Motor neuron (in vitro differentiated cells): ENCODE measurements around the gene CLEC2A. TPM values are rescaled to one million over a fixed set of nuclear protein-coding genes. Genes with fewer than 3 reads are reported as not detected.
"Not testable (repeated sequence)": the region's sequence is repeated elsewhere in the genome, so short reads cannot be mapped to it uniquely, and the experiment has no call there.

Experiments
- ATAC-seq, 8 experiments: fragments of 200-7000 bp; cut with Tn5 transposase; replicated peaks in 6 of 8; 2 replicates each; pipeline ENCODE4 v1.8.0; 2021; ENCODE audit warnings: mild to moderate bottlenecking in 8 of 8, moderate library complexity in 8 of 8
- H3K27ac ChIP-seq, 2 donors: fragments of 250-450 bp; sonication (Bioruptor Pico); 2 replicates each; pipeline ENCODE4 v1.9.0; 2021; ENCODE audit warnings: antibody characterized with exemption in 2 of 2, mild to moderate bottlenecking in 2 of 2, moderate library complexity in 1 of 2
- H3K4me1 ChIP-seq, 2 donors: fragments of 250-450 bp; sonication (Bioruptor Pico); replicated peaks in 1 of 2; 2 replicates each; pipeline ENCODE4 v1.6.1; 2021; ENCODE audit warnings: antibody characterized with exemption in 2 of 2, mild to moderate bottlenecking in 2 of 2, moderate library complexity in 1 of 2
- H3K4me3 ChIP-seq, 5 donors: fragments of 250-450 bp; sonication (Bioruptor Pico); 2 replicates each; pipeline ENCODE4 v1.9.0; 2021; ENCODE audit warnings: antibody characterized with exemption in 5 of 5, mild to moderate bottlenecking in 5 of 5, moderate library complexity in 4 of 5
- WGBS, 10 experiments: fragments of 450-650 bp; shearing (Covaris generic); methylation state at CpG; one replicate each; pipeline ENCODE4 v1.0.0; 2022; 5-methylcytosine and 5-hydroxymethylcytosine counted together
- in situ Hi-C, 9 experiments: fragments of 400-800 bp; cut with MboI; loops; one replicate each; pipeline ENCODE4 v1.15.0; 2021; ENCODE audit warnings: low sequenced_read_pairs in 9 of 9, low pct_unique_long_range_greater_than_20kb in 2 of 9; ENCODE audit not compliant: unreplicated experiment in 9 of 9
- total RNA-seq, 8 experiments: library from RNA; unstranded; fragments of 300-600 nt; gene quantifications; 2 replicates each; pipeline versions ENCODE4 v1.2.3 to v1.2.4, GENCODE V29; 2022

Gene CLEC2A
- 10 to 100 TPM in 1 of 8 experiments, under 1 TPM in 2, not detected in 5; 0.38 to 36.7 (median 0.85) TPM for total RNA-seq

GRCh38 chr12:9932270-9932669, at the start of gene CLEC2A:
TSS of gene CLEC2A (minus strand) at chr12:9932370. CDS start at chr12:9932329, 41 bp downstream.
- WGBS, 10 experiments, result 25 to 98% (median 89%) methylated on average over 2 to 6 of the region's 6 CpGs; no CpG with 5 or more reads in 1 of the 10 experiments
- Histone ChIP-seq H3K27ac (no peak within 1 kb of the TSS), H3K4me1 (no peaks in the 10 kb centered on the region), H3K4me3 (no peak within 1 kb of the TSS)
- ATAC-seq, result no peak
- in situ Hi-C loops, result loop anchor here in 3 of 9 experiments (25.0 kb wide), 2 partner anchors 120 to 205 kb away; partner anchors contain the start of gene CLEC7A (in 2 of the 3)

DNA sequence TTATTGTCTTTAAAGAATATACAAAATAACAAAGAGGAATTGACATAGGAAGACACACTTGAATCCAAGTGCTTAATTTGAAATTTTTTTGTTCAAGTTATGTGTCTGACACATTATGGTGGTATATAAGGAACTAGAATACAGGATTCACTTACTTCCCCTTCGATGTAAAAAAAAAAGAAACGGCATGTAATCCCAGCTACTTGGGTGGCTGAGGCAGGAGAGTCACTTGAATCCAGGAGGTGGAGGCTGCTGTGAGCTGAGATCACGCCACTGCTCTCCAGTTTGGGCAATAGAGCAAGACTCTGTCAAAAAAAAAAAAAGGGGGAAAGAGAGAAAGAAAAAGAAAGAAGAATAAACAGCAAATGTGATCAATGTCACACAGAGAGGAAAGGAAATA, 48.0 kb upstream of the CLEC2A start:
- no peak for ATAC-seq
- WGBS, 10 experiments, result 27 to 80% (median 62%) methylated on average over 1 to 3 of the region's 3 CpGs
- H3K4me1 ChIP-seq, result no peaks in the 10 kb centered on the region
- H3K4me3 ChIP-seq, result no peak overlapping the region
- no peak overlapping the region for H3K27ac ChIP-seq
- in situ Hi-C loops, result no loop called here

- no peak for ATAC-seq
- in situ Hi-C loops, result no loop called here
- no peaks in the 10 kb centered on the region for H3K4me1 ChIP-seq
- H3K4me3 ChIP-seq, result no peak overlapping the region
- no peak overlapping the region for H3K27ac ChIP-seq
Observed at GRCh38 chr12:9977916-9978315, 45.7 kb upstream of the CLEC2A start.

DNA sequence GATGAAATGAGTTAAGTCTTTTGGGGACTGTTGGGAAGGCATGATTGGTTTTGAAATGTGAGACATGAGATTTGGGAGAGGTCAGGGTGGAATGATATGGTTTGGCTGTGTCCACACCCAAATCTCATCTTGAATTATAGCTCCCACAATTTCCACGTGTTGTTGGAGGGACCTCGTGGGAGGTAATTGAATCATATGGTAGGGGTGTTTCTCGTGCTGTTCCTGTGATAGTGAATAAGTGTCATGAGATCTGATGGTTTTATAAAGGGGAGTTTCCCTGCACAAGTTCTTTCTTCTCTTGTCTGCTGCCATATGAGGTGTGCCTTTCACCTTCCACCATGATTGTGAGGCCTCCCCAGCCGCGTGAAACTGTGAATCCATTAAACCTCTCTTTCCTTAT, 44.5 kb upstream of the CLEC2A start:
- 0 to 38% (median 21%) methylated on average over 2 to 4 of the region's 5 CpGs; no CpG with 5 or more reads in 3 of the 10 experiments for WGBS, 10 experiments
- H3K4me3 ChIP-seq, ATAC-seq, H3K4me1 ChIP-seq, H3K27ac ChIP-seq, in situ Hi-C loops: not testable (repeated sequence)

GRCh38 chr12:9975614-9976013, 43.4 kb upstream of the CLEC2A start:
- H3K27ac ChIP-seq, result no peak overlapping the region
- H3K4me1 ChIP-seq, result no peaks in the 10 kb centered on the region
- ATAC-seq, result no peak
- in situ Hi-C loops, result no loop called here
- WGBS, 10 experiments, result 74 to 86% (median 80%) methylated on average over 1 to 2 of the region's 2 CpGs; no CpG with 5 or more reads in 6 of the 10 experiments
- no peak overlapping the region for H3K4me3 ChIP-seq

DNA sequence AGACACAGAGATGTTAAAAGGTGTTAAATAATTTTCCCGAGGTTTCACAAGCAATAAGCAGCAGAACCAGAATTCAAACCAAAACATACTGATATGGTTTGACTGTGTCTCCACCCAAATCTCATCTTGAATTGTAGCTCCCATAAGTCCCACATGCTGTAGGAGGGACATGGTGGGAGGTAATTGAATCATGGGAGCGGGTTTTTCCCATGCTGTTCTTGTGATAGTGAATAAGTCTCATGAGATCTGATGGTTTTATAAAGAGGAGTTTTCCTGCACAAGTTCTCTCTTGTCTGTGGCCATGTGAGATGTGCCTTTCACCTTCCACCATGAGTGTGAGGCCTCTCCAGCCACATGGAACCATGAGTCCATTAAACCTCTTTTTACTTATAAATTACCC, 42.6 kb upstream of the CLEC2A start:
- H3K4me3 ChIP-seq, H3K27ac ChIP-seq, ATAC-seq, H3K4me1 ChIP-seq, in situ Hi-C loops: not testable (repeated sequence)
- 17 to 100% (median 90%) methylated on average over 1 to 2 of the region's 2 CpGs; no CpG with 5 or more reads in 2 of the 10 experiments for WGBS, 10 experiments

DNA sequence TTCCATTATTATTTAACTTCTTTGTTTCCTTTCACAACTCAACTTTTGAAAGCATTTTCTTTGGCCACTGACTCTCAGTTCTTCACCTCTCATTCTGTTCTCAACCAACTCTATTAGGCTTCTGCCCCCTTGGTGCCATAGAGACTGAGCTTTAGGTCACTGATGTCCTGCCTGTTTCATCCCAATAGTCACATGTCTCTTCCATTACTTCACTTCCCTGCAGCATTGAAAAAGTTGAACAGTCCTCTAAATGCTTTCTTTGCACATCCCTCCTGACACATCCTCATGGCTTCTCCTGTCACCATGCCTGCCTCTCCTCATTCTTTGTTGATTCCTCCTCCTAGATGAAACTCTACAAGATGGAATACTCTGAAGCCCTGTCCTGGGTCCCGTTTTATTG, 41.8 kb upstream of the CLEC2A start:
- in situ Hi-C loops, result no loop called here
- H3K27ac ChIP-seq, result no peak overlapping the region
- ATAC-seq, result no peak
- no peaks in the 10 kb centered on the region for H3K4me1 ChIP-seq
- H3K4me3 ChIP-seq, result no peak overlapping the region
- WGBS, 10 experiments, result 0 to 88% (median 46%) methylated on average over 1 of the region's 1 CpG; no CpG with 5 or more reads in 2 of the 10 experiments

DNA sequence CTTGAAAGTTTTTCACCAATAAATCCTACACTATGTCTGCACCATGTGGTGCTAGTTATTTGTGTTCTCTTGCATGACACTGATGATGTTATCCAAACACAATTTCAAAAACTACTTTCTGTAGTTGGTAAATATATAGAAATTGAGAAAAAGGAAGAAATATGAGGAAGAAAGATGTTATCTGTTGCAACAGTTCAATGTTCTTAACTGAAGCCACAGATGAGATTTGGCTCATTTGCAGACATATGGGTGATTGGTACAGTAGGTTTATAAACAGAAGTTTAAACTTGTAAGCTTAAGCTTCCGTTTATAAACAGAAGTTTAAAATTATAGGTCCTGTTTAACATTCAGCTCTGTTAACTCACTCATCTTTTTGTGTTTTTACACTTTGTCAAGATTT, 39.0 kb upstream of the CLEC2A start, which contains the start of gene CLEC12A:
Gene CLEC12A (plus strand): TSS at position 229 of the 400 bp plus-strand sequence. CDS start 188 bp downstream, outside the sequence.
- no peak within 1 kb of the TSS for H3K27ac ChIP-seq
- ATAC-seq, result no peak
- no peak within 1 kb of the TSS for H3K4me3 ChIP-seq
- in situ Hi-C loops, result no loop called here
- no peaks in the 10 kb centered on the region for H3K4me1 ChIP-seq
- 8 to 100% (median 60%) methylated on average over 1 of the region's 1 CpG; no CpG with 5 or more reads in 1 of the 10 experiments for WGBS, 10 experiments

DNA sequence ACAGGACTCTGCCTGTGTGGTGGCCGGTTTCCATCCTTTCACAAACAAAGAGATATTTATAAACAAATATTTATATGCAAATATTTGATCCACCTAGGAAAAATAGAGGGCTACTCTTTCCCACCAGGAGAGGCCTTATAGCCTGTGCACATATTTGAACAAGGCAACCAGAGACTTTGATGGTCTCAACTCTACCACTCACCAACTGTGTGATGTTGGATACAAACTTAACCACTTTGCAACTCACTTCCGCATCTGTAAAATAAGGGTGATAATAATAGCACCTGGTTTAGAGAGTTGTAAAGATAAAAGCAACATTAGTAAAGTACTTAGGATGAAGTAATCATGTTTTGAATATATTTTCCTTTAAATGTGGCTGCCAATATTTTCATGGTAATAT, 37.5 kb upstream of the CLEC2A start:
- in situ Hi-C loops, result no loop called here
- WGBS, 10 experiments, result 32 to 100% (median 88%) methylated on average over 1 to 2 of the region's 2 CpGs
- Histone ChIP-seq H3K4me1 (no peaks in the 10 kb centered on the region), H3K4me3 (no peak overlapping the region), H3K27ac (no peak overlapping the region)
- ATAC-seq, result no peak

- Histone ChIP-seq H3K27ac (no peak overlapping the region), H3K4me1 (no peaks in the 10 kb centered on the region), H3K4me3 (no peak overlapping the region)
- ATAC-seq, result no peak
- WGBS, 10 experiments, result 74 to 99% (median 90%) methylated on average over 2 to 3 of the region's 3 CpGs; no CpG with 5 or more reads in 1 of the 10 experiments
- in situ Hi-C loops, result no loop called here
Observed at GRCh38 chr12:9961901-9962300, 29.7 kb upstream of the CLEC2A start.

DNA sequence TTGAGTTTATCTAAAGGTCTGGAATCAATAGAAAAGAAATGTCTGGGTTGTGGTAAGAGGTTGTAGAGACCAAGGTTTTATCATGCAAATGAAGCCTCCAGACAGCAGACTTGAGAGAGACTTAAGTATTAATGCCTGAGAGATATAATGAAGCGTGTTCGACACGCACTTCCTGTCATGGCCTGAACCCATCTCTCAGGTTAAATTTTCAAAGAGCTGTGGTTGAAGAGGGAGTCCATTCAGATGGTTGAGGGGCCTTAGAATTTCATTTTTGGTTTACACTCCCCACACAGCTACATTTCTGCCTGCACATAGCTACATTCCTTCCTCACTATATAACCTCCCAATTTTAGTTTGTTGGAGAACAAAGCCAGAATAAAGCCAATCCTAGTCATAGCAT, 28.9 kb upstream of the CLEC2A start:
- WGBS, 10 experiments, result 86 to 100% (median 100%) methylated on average over 1 to 3 of the region's 3 CpGs; no CpG with 5 or more reads in 3 of the 10 experiments
- no peak for ATAC-seq
- no peak overlapping the region for H3K27ac ChIP-seq
- in situ Hi-C loops, result no loop called here
- no peaks in the 10 kb centered on the region for H3K4me1 ChIP-seq
- H3K4me3 ChIP-seq, result no peak overlapping the region

GRCh38 chr12:9960590-9960989, 28.4 kb upstream of the CLEC2A start:
- no peak for ATAC-seq
- in situ Hi-C loops, result no loop called here
- WGBS, 10 experiments, result 10 to 100% (median 89%) methylated on average over 1 to 5 of the region's 5 CpGs

DNA sequence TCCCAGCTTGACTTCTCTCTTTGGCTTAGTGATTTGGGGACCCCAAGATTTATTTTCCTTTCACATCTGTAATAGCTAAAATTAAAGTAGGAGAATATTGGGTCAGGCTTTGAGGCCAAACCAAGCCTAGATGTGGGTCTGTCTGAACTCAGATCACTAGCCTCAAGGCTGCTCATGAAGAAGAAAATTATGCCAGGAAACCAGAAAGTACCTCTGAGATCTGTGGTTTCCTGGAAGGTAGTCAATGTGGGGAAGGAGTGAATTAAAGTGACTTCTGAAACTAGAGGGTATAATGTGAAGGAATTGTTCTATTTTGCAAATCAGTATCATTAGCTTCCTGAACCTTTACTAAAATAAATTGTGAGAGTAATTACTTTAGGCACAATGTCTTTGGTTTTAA, 25.7 kb upstream of the CLEC2A start:
- Histone ChIP-seq H3K27ac (no peak overlapping the region), H3K4me3 (no peak overlapping the region), H3K4me1 (no peaks in the 10 kb centered on the region)
- no peak for ATAC-seq
- in situ Hi-C loops, result no loop called here

More at GRCh38 chr12:9960590-9960989, 28.4 kb upstream of the CLEC2A start:
- H3K4me1 ChIP-seq, result no peaks in the 10 kb centered on the region
- no peak overlapping the region for H3K27ac ChIP-seq
- H3K4me3 ChIP-seq, result no peak overlapping the region

DNA sequence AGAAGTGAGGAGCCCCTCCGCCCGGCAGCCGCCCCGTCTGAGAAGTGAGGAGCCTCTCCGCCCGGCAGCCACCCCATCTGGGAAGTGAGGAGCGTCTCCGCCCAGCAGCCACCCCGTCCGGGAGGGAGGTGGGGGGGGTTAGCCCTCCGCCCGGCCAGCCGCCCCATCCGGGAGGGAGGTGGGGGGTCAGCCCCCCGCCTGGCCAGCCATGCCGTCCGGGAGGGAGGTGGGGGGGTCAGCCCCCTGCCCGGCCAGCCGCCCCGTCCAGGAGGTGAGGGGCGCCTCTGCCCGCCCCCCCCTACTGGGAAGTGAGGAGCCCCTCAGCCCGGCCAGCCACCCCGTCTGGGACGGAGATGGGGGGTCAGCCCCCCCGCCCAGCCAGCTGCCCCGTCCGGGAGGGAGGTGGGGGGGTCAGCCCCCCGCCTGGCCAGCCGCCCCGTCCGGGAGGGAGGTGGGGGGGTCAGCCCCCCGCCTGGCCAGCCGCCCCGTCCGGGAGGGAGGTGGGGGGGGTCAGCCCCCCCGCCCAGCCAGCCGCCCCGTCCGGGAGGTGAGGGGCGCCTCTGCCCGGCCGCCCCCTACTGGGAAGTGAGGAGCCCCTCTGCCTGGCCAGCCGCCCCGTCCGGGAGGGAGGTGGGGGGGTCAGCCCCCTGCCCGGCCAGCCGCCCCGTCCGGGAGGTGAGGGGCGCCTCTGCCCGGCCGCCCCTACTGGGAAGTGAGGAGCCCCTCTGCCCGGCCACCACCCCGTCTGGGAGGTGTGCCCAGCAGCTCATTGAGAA, 21.0 kb upstream of the CLEC2A start:
- ATAC-seq, H3K27ac ChIP-seq, in situ Hi-C loops, H3K4me1 ChIP-seq, H3K4me3 ChIP-seq: not testable (repeated sequence)
- no CpG with 5 or more reads among the region's 55 CpGs for WGBS, 10 experiments
